Breast epithelium (tissue), 4 donors: ENCODE measurements around the gene FBXO11. TPM values are rescaled to one million over a fixed set of nuclear protein-coding genes. Genes with fewer than 3 reads are reported as not detected.
"Not testable (repeated sequence)": the region's sequence is repeated elsewhere in the genome, so short reads cannot be mapped to it uniquely, and the experiment has no call there.

Experiments
- DNase-seq, 2 donors: peaks; one replicate each; pipeline ENCODE4 v3.0.0-alpha.2; 2019; ENCODE audit warnings: low spot score in 2 of 2
- H3K27ac ChIP-seq, 2 donors: fragments of 200-600 bp; sonication (generic) in 1 of 2; one replicate each; pipeline ENCODE4 v1.5.1; 2016 to 2019; ENCODE audit warnings: mild to moderate bottlenecking in 1 of 2
- H3K27me3 ChIP-seq, 2 donors: fragments of 200-600 bp; sonication (generic) in 1 of 2; one replicate each; pipeline versions ENCODE4 v1.5.1 to v1.6.0; 2017 to 2019; ENCODE audit warnings: control low read depth in 1 of 2, mild to moderate bottlenecking in 1 of 2
- H3K36me3 ChIP-seq: fragments of 200-600 bp; one replicate; pipeline ENCODE4 v1.5.1; 2019
- H3K4me1 ChIP-seq, 2 donors: fragments of 200-600 bp; sonication (generic); one replicate each; pipeline ENCODE4 v1.5.1; 2016 to 2019; ENCODE audit warnings: control low read depth in 1 of 2
- H3K4me3 ChIP-seq, 3 donors: fragments of 200-600 bp; sonication (generic); 1 replicate in 2 of 3; 2 replicates in 1 of 3; pipeline ENCODE4 v1.5.1; 2016 to 2019; ENCODE audit warnings: mild to moderate bottlenecking in 3 of 3, moderate library complexity in 2 of 3
- H3K9me3 ChIP-seq, 2 donors: fragments of 200-600 bp; sonication (generic) in 1 of 2; one replicate each; pipeline ENCODE4 v1.5.1; 2016 to 2019; ENCODE audit warnings: control low read depth in 1 of 2
- POLR2A ChIP-seq: fragments of 450-650 bp; IDR thresholded peaks from one replicate; pipeline ENCODE4 v1.6.1; 2016; ENCODE audit warnings: antibody characterized with exemption, mild to moderate bottlenecking, moderate library complexity
- POLR2AphosphoS5 ChIP-seq, 3 donors: sonication (generic); formaldehyde crosslinking; IDR thresholded peaks; one replicate each; pipeline ENCODE4 v1.6.1; 2017; ENCODE audit warnings: antibody characterized with exemption in 3 of 3
- intact Hi-C: fragments of 100-400 bp; cut with DNase I; formaldehyde crosslinking; loops from one replicate; pipeline ENCODE4 v1.15.1; 2023; ENCODE audit warnings: low total_unique reads
- total RNA-seq, 3 donors: library from RNA; depleted of rRNA; stranded (reverse); fragments of >200 nt; gene quantifications; one replicate each; pipeline ENCODE4 v1.1.0, GENCODE V29; 2016
- TF ChIP-seq, protein P1 (sequence below), 3 donors: fragments of 450-650 bp; IDR thresholded peaks; one replicate each; pipeline ENCODE4 v1.5.1; 2016 to 2017; ENCODE audit warnings: antibody characterized with exemption in 3 of 3, mild to moderate bottlenecking in 3 of 3, moderate library complexity in 3 of 3

Gene FBXO11
- total RNA-seq, 3 donors from 2014 or later, result 59.3 to 71.7 (median 63.8) TPM

DNA sequence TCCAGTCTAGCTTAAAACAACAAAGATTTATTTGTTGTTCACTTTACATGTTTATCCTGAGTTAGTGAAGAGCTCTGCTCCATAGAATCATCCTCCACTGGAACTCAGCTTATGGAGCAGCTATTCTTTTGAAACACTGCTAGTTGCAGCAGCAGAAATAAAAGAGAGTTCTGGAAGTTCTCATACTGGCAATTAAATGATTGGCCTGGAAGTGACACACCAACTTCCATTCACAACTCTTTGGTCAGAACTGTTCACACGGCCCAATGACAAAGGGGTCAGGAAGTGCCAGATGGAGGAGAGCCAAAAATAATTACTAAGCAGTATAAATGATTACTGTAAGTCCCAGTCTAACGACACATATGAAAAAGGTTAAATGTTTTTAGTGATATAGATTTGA, 39.1 kb downstream of the FBXO11 start:
- intact Hi-C loops, result no loop called here

DNA sequence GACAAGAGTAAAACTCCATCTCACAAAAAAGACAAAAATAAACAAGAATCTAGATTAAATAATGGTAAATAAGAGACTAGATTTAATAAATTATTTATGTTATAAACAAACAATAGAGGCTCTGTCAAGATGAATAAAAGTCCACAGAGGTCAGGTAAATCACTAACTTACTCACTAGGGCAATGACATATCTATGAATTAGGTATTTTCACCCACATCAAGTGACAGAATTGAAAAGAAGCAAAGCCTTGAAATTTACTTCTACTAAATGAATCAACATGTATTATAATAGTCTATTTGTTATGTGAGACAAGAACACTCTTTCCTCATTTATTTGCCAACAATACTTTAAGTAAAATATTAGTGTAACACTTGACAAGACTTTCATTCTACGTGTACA, 41.7 kb downstream of the FBXO11 start:
- Histone ChIP-seq H3K4me3 (no peak overlapping the region), H3K36me3 (no peaks in the 10 kb centered on the region), H3K27me3 (no peaks in the 10 kb centered on the region), H3K27ac (no peak overlapping the region), H3K9me3 (no peaks in the 10 kb centered on the region), H3K4me1 (peaks cover 3 to 5% of the 10 kb centered on the region in 2 donors)
- intact Hi-C loops, result no loop called here
- no peak for DNase-seq
- TF ChIP-seq, protein P1, sequence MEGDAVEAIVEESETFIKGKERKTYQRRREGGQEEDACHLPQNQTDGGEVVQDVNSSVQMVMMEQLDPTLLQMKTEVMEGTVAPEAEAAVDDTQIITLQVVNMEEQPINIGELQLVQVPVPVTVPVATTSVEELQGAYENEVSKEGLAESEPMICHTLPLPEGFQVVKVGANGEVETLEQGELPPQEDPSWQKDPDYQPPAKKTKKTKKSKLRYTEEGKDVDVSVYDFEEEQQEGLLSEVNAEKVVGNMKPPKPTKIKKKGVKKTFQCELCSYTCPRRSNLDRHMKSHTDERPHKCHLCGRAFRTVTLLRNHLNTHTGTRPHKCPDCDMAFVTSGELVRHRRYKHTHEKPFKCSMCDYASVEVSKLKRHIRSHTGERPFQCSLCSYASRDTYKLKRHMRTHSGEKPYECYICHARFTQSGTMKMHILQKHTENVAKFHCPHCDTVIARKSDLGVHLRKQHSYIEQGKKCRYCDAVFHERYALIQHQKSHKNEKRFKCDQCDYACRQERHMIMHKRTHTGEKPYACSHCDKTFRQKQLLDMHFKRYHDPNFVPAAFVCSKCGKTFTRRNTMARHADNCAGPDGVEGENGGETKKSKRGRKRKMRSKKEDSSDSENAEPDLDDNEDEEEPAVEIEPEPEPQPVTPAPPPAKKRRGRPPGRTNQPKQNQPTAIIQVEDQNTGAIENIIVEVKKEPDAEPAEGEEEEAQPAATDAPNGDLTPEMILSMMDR (IDR thresholded peaks at IDR 0.05), result no peak

More for the DNA sequence above, 39.1 kb downstream of the FBXO11 start:
- TF ChIP-seq POLR2AphosphoS5 (IDR thresholded peaks at IDR 0.05) (no peak), POLR2A (no peak)
- TF ChIP-seq, protein P1 (IDR thresholded peaks at IDR 0.05), result no peak
- H3K27ac ChIP-seq, result peak overlapping the region; percentile 8 to 30
- no peak for DNase-seq
- no peak overlapping the region for H3K4me3 ChIP-seq
- H3K27me3 ChIP-seq, result no peaks in the 10 kb centered on the region
- no peaks in the 10 kb centered on the region for H3K36me3 ChIP-seq
- H3K9me3 ChIP-seq, result no peaks in the 10 kb centered on the region
- peaks cover 3 to 5% of the 10 kb centered on the region in 2 donors for H3K4me1 ChIP-seq

DNA sequence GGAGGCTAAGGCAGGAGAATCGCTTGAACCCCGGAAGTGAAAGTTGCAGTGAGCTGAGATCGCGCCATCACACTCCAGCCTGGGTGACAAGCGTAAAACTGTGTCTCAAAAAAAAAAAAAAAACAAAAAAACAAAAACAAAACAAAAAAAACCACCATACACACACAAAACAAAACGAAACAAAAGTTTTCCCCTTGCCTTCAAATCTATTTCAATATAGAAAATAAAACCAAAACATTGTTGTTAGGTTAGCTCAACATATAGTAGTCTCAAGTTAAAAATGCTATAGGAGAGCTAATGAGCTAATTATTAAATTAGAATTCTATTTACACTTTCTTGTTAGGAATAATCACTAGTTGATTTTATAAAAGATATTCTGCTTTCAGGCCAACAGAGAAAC, 43.3 kb downstream of the FBXO11 start:
- intact Hi-C loops, result no loop called here
- no peaks in the 10 kb centered on the region for H3K9me3 ChIP-seq
- H3K27ac ChIP-seq, result no peak overlapping the region
- DNase-seq, result no peak
- H3K27me3 ChIP-seq, result no peaks in the 10 kb centered on the region
- no peak for TF ChIP-seq POLR2AphosphoS5 (IDR thresholded peaks at IDR 0.05)
- TF ChIP-seq, protein P1 (IDR thresholded peaks at IDR 0.05), result no peak
- no peak for TF ChIP-seq POLR2A
- H3K4me1 ChIP-seq, result peaks cover 3 to 5% of the 10 kb centered on the region in 2 donors
- no peak overlapping the region for H3K4me3 ChIP-seq
- H3K36me3 ChIP-seq, result no peaks in the 10 kb centered on the region

DNA sequence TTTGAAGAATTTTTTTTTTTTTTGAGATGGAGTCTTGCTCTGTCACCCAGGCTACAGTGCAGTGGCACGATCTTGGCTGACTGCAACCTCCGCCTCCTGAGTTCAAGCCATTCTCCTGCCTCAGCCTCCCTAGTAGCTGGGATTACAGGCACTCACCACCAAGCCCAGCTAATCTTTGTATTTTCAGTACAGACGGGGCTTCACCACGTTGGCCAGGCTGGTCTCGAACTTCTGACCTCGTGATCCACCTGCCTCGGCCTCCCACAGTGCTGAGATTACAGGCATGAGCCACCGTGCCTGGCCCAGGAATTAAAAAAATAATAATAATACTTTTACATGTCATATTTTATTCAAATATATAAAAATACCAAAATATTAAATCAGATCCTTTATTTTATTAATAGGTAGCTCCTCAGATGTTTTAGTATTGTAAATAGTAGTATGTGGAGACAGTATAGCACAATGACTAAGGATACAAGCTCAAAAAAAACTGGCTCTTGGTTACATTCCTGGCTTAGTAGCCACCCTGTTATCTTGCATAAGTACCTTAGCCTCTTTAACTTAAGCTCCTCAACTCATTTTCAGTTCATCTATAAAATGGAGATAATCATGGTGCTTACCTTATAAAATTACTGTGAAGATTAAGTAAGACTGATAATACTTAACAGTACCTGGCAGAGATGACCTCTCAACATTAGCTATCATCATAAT, 53.1 kb downstream of the FBXO11 start:
- H3K9me3 ChIP-seq, H3K27ac ChIP-seq, H3K4me1 ChIP-seq, H3K27me3 ChIP-seq, DNase-seq, intact Hi-C loops, H3K4me3 ChIP-seq, H3K36me3 ChIP-seq: not testable (repeated sequence)

DNA sequence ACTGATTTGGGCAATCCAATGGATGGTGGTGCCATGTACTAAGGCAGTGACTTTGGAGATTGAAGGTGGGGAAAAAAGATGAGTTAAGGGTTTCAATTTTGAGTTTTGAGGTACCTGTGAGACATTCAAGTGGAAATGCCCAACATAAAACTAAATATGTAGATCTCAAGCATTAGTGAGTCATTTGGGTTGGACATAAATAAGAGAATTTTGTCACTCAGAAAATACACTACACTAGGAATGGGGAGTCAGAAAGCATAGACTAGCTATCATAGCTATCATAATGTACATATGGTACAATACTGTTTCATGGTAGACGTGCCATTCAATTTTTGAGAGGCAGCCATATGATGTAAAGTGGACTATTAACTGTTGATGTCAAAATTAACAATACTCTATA, 56.1 kb downstream of the FBXO11 start:
- H3K4me1 ChIP-seq, result no peaks in the 10 kb centered on the region
- DNase-seq, result no peak
- TF ChIP-seq, protein P1 (IDR thresholded peaks at IDR 0.05), result no peak
- TF ChIP-seq POLR2AphosphoS5 (IDR thresholded peaks at IDR 0.05) (no peak), POLR2A (no peak)
- H3K4me3 ChIP-seq, result no peak overlapping the region
- H3K9me3 ChIP-seq, result no peaks in the 10 kb centered on the region
- no peaks in the 10 kb centered on the region for H3K27me3 ChIP-seq
- intact Hi-C loops, result no loop called here
- H3K27ac ChIP-seq, result no peak overlapping the region
- no peaks in the 10 kb centered on the region for H3K36me3 ChIP-seq
